H9 (cell line): ENCODE data around the gene OSBP. TPM values are rescaled to one million over a fixed set of nuclear protein-coding genes. Genes with fewer than 3 reads are reported as not detected.
A peak's percentile ranks its signal among the peaks of the same experiment; 100 is the strongest.

Experiments used
- DNase-seq: peaks from one replicate; pipeline ENCODE4 v3.0.0-alpha.2; 2017
- H2AFZ ChIP-seq: one replicate; pipeline ENCODE4 v1.6.1; 2013; ENCODE audit warnings: mild to moderate bottlenecking, low read length, control low read depth, moderate library complexity
- H2AK5ac ChIP-seq: 2 replicates; pipeline ENCODE4 v1.6.1; 2013; ENCODE audit warnings: low read length, control low read depth, mixed read lengths; ENCODE audit not compliant: insufficient read length
- H2BK120ac ChIP-seq: one replicate; pipeline ENCODE4 v1.6.1; 2013; ENCODE audit warnings: low read depth, mild to moderate bottlenecking, low read length, control low read depth, inconsistent platforms; ENCODE audit not compliant: poor library complexity, severe bottlenecking
- H2BK12ac ChIP-seq: 2 replicates; pipeline ENCODE4 v1.6.1; 2013; ENCODE audit warnings: low read length, control low read depth, mixed read lengths, low read depth; ENCODE audit not compliant: insufficient read length
- H2BK15ac ChIP-seq: 2 replicates; pipeline ENCODE4 v1.6.1; 2013; ENCODE audit warnings: low read depth, low read length, control low read depth
- H2BK20ac ChIP-seq: one replicate; pipeline ENCODE4 v1.6.1; 2013; ENCODE audit warnings: low read depth, mild to moderate bottlenecking, low read length, control low read depth, inconsistent platforms; ENCODE audit not compliant: poor library complexity, severe bottlenecking
- H2BK5ac ChIP-seq: 2 replicates; pipeline ENCODE4 v1.6.1; 2013; ENCODE audit warnings: low read length, control low read depth, mixed read lengths; ENCODE audit not compliant: insufficient read length
- H3K14ac ChIP-seq: 2 replicates; pipeline ENCODE4 v1.6.1; 2013; ENCODE audit warnings: low read length, control low read depth; ENCODE audit not compliant: insufficient read depth
- H3K18ac ChIP-seq: 2 replicates; pipeline ENCODE4 v1.6.1; 2013; ENCODE audit warnings: low read depth, mild to moderate bottlenecking, mixed read lengths, low read length, control low read depth; ENCODE audit not compliant: insufficient read length
- H3K23ac ChIP-seq: 2 replicates; pipeline ENCODE4 v1.6.1; 2013; ENCODE audit warnings: low read length, control low read depth, mixed read lengths, low read depth; ENCODE audit not compliant: insufficient read length
- H3K23me2 ChIP-seq: 2 replicates; pipeline ENCODE4 v1.6.1; 2013; ENCODE audit warnings: low read depth, mild to moderate bottlenecking, mixed read lengths, low read length, control low read depth; ENCODE audit not compliant: insufficient read length, poor library complexity, severe bottlenecking
- H3K27ac ChIP-seq: 2 replicates; pipeline ENCODE4 v1.5.1; 2013; ENCODE audit warnings: low read length, control low read depth, mixed read lengths, low read depth; ENCODE audit not compliant: insufficient read length
- H3K27me3 ChIP-seq: 2 replicates; pipeline ENCODE4 v1.6.1; 2013; ENCODE audit warnings: low read length, control low read depth, inconsistent platforms; ENCODE audit not compliant: insufficient read depth
- H3K4ac ChIP-seq: 2 replicates; pipeline ENCODE4 v1.6.1; 2013; ENCODE audit warnings: low read depth, mild to moderate bottlenecking, control low read depth, inconsistent platforms, low read length, moderate library complexity
- H3K4me1 ChIP-seq: 2 replicates; pipeline ENCODE4 v1.6.1; 2013; ENCODE audit warnings: low read length, control low read depth, inconsistent platforms; ENCODE audit not compliant: insufficient read depth
- H3K4me2 ChIP-seq: 2 replicates; pipeline ENCODE4 v1.6.1; 2013; ENCODE audit warnings: low read length, control low read depth, mixed read lengths; ENCODE audit not compliant: insufficient read length, insufficient read depth
- H3K56ac ChIP-seq: 2 replicates; pipeline ENCODE4 v1.6.1; 2013; ENCODE audit warnings: low read depth, mild to moderate bottlenecking, mixed read lengths, low read length, control low read depth; ENCODE audit not compliant: insufficient read length
- H3K79me1 ChIP-seq: 2 replicates; pipeline ENCODE4 v1.6.1; 2013; ENCODE audit warnings: low read depth, mild to moderate bottlenecking, moderate library complexity, low read length, control low read depth, inconsistent platforms; ENCODE audit not compliant: insufficient read depth, poor library complexity, severe bottlenecking
- H3K79me2 ChIP-seq: 2 replicates; pipeline ENCODE4 v1.6.1; 2013; ENCODE audit warnings: low read length, control low read depth, inconsistent platforms; ENCODE audit not compliant: insufficient read depth
- H3K9ac ChIP-seq: 2 replicates; pipeline ENCODE4 v1.6.1; 2013; ENCODE audit warnings: low read length, control low read depth, mixed read lengths; ENCODE audit not compliant: insufficient read length; ENCODE audit errors: extremely low read depth
- H3K9me3 ChIP-seq: one replicate; pipeline ENCODE4 v1.6.1; 2013; ENCODE audit warnings: low read depth, low read length, inconsistent platforms; ENCODE audit not compliant: control insufficient read depth
- H3T11ph ChIP-seq: one replicate; pipeline ENCODE4 v1.6.1; 2013; ENCODE audit warnings: mild to moderate bottlenecking, low read length, control low read depth, inconsistent platforms
- H4K20me1 ChIP-seq: one replicate; pipeline ENCODE4 v1.6.1; 2013; ENCODE audit not compliant: control insufficient read depth, insufficient read length, insufficient read depth
- H4K5ac ChIP-seq: 2 replicates; pipeline ENCODE4 v1.6.1; 2013; ENCODE audit warnings: low read depth, mild to moderate bottlenecking, mixed read lengths, low read length, control low read depth; ENCODE audit not compliant: insufficient read length
- H4K8ac ChIP-seq: replicated peaks from 2 replicates; pipeline ENCODE4 v1.6.1; 2013; ENCODE audit warnings: low read length, control low read depth, mixed read lengths, low read depth; ENCODE audit not compliant: insufficient read length
- H4K91ac ChIP-seq: 2 replicates; pipeline ENCODE4 v1.6.1; 2013; ENCODE audit warnings: low read depth, mild to moderate bottlenecking, moderate library complexity, mixed read lengths, low read length, control low read depth; ENCODE audit not compliant: insufficient read length
- H3K27ac Mint-ChIP-seq, 3 experiments: 2 replicates in 2 of 3; 3 replicates in 1 of 3; pipeline ENCODE4 v1.8.0; 2020 to 2021; ENCODE audit warnings: mixed read lengths in 3 of 3, mild to moderate bottlenecking in 1 of 3, moderate library complexity in 1 of 3
- H3K27me3 Mint-ChIP-seq: 2 replicates; pipeline ENCODE4 v1.8.0; 2021; ENCODE audit warnings: low read depth, mild to moderate bottlenecking, moderate library complexity, mixed read lengths
- H3K36me3 Mint-ChIP-seq, 3 experiments: 2 replicates in 2 of 3; 3 replicates in 1 of 3; pipeline ENCODE4 v1.8.0; 2020 to 2021; ENCODE audit warnings: low read depth in 3 of 3, mixed read lengths in 3 of 3; ENCODE audit not compliant: insufficient read depth in 1 of 3
- H3K4me1 Mint-ChIP-seq, 2 experiments: 2 replicates each; pipeline ENCODE4 v1.8.0; 2020; ENCODE audit warnings: mixed read lengths in 2 of 2
- H3K4me3 Mint-ChIP-seq, 2 experiments: 2 replicates in 1 of 2; 3 replicates in 1 of 2; pipeline ENCODE4 v1.8.0; 2020 to 2021; ENCODE audit warnings: mild to moderate bottlenecking in 2 of 2, mixed read lengths in 2 of 2, moderate library complexity in 1 of 2
- H3K9me3 Mint-ChIP-seq, 2 experiments: 2 replicates in 1 of 2; 3 replicates in 1 of 2; pipeline ENCODE4 v1.8.0; 2020; ENCODE audit warnings: mild to moderate bottlenecking in 2 of 2, mixed read lengths in 2 of 2, moderate library complexity in 1 of 2
- CTCF ChIP-seq: fragments of 200-600 bp; sonication (generic); conservative IDR thresholded peaks from 3 replicates; pipeline ENCODE4 v1.8.0; 2021; ENCODE audit warnings: antibody characterized with exemption, mild to moderate bottlenecking
- WGBS: extraction: QIAGEN DNeasy Blood & Tissue Kit; methylation state at CpG from one replicate; pipeline ENCODE4 v1.1.7; 2013; ENCODE audit warnings: missing lambda C conversion rate, low lambda C conversion rate, mixed read lengths; ENCODE audit not compliant: insufficient read length; ENCODE audit errors: extremely low coverage; 5-methylcytosine and 5-hydroxymethylcytosine counted together
- total RNA-seq: library from RNA; stranded (reverse); gene quantifications from 2 replicates; pipeline ENCODE4 v1.2.1, GENCODE V29; 2021

Gene OSBP
- total RNA-seq, 1 experiment from 2014 or later: 48.5 TPM

GRCh38 chr11:59550842-59551658 is 64.5 kb downstream of the OSBP start:
- H3K14ac ChIP-seq: no peak overlapping the region
- no CpG with 5 or more reads among the region's 34 CpGs for WGBS
- H3K79me2 ChIP-seq: no peaks in the 10 kb centered on the region
- no peak overlapping the region for H3K23ac ChIP-seq
- H2BK15ac ChIP-seq: no peak overlapping the region
- DNase-seq: peak; percentile 81
- no peaks in the 10 kb centered on the region for H3K27me3 ChIP-seq
- H2BK20ac ChIP-seq: no peak overlapping the region
- no peaks in the 10 kb centered on the region for H3K79me1 ChIP-seq
- H3K9me3 ChIP-seq: no peaks in the 10 kb centered on the region
- H3K27ac ChIP-seq: peak overlapping the region; percentile 12
- no peak overlapping the region for H4K91ac ChIP-seq
- peak overlapping the region; percentile 92 for H3K4me2 ChIP-seq
- H3K56ac ChIP-seq: no peak overlapping the region
- 0 out of 2 replicates have a peak, but pooled peaks cover 4% of the 10 kb centered on the region for H3K4me1 ChIP-seq
- no peak overlapping the region for H2AK5ac ChIP-seq
- no peak overlapping the region for H3K18ac ChIP-seq
- H4K5ac ChIP-seq: no peak overlapping the region
- no peaks in the 10 kb centered on the region for H4K20me1 ChIP-seq
- no peak overlapping the region for H4K8ac ChIP-seq
- Mint-ChIP-seq H3K4me3 (peak overlapping the region; percentile 72 to 84), H3K4me1 (peaks cover 15 to 23% of the 10 kb centered on the region in 2 experiments), H3K36me3 (no peaks in the 10 kb centered on the region; a peak in 2 of 7 replicates), H3K9me3 (peaks cover 2 to 8% of the 10 kb centered on the region in 2 experiments; a peak in 2 of 5 replicates), H3K27me3 (peaks cover 16% of the 10 kb centered on the region), H3K27ac (peak overlapping the region; percentile 68 to 97 (median 94))
- peak overlapping the region; percentile 79 for H3K9ac ChIP-seq
- peaks cover 9% of the 10 kb centered on the region for H3K23me2 ChIP-seq
- TF ChIP-seq CTCF: no peak
- no peak overlapping the region for H3K4ac ChIP-seq
- no peak overlapping the region for H3T11ph ChIP-seq
- H2BK5ac ChIP-seq: no peak overlapping the region
- no peak overlapping the region for H2AFZ ChIP-seq
- no peak overlapping the region for H2BK120ac ChIP-seq
- H2BK12ac ChIP-seq: no peak overlapping the region
